ENCODE measurements around the gene RASEF.

DNA sequence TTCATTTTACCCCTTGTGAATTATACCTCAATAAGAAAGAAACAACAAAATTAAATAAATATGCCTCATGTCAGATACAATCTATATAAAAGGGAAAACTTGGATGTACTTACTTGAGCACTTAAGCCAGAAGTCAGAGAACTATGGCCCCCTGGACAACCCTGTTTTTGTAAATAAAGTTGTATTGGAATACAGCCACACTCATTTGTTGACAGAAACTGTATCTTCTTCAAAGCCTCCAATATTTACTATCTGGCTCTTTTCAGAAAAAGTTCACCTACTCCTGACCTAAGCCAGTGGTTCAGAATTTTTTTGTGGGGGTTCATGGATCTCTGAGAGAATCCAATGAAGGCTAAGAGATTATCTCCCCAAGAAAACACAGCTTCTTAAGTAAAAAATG, 45.3 kb upstream of the RASEF start:
- no peak for TF ChIP-seq EZH2 (IDR thresholded peaks at IDR 0.05; ENCODE audit: borderline replicate concordance, low read depth, low read length, severe bottlenecking)
- TF ChIP-seq, protein P1, sequence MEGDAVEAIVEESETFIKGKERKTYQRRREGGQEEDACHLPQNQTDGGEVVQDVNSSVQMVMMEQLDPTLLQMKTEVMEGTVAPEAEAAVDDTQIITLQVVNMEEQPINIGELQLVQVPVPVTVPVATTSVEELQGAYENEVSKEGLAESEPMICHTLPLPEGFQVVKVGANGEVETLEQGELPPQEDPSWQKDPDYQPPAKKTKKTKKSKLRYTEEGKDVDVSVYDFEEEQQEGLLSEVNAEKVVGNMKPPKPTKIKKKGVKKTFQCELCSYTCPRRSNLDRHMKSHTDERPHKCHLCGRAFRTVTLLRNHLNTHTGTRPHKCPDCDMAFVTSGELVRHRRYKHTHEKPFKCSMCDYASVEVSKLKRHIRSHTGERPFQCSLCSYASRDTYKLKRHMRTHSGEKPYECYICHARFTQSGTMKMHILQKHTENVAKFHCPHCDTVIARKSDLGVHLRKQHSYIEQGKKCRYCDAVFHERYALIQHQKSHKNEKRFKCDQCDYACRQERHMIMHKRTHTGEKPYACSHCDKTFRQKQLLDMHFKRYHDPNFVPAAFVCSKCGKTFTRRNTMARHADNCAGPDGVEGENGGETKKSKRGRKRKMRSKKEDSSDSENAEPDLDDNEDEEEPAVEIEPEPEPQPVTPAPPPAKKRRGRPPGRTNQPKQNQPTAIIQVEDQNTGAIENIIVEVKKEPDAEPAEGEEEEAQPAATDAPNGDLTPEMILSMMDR (IDR thresholded peaks at IDR 0.05; ENCODE audit: borderline replicate concordance, extremely low read depth, low read length, poor library complexity, severe bottlenecking): no peak
